Vagina (tissue), 2 donors: ENCODE data around the gene SIX3. TPM values are rescaled to one million over a fixed set of nuclear protein-coding genes. Genes with fewer than 3 reads are reported as not detected.

Experiments used
- DNase-seq, 2 donors: peaks; one replicate each; pipeline ENCODE4 v3.0.0-alpha.2; 2017; ENCODE audit errors: extremely low spot score in 2 of 2
- H3K27ac ChIP-seq: fragments of 200-600 bp; sonication (generic); one replicate; pipeline ENCODE4 v1.5.1; 2019
- H3K27me3 ChIP-seq: fragments of 200-600 bp; sonication (generic); one replicate; pipeline ENCODE4 v1.5.1; 2019
- H3K36me3 ChIP-seq, 2 donors: fragments of 200-600 bp; sonication (generic); one replicate each; pipeline ENCODE4 v1.5.1; 2017 to 2019
- H3K4me1 ChIP-seq: fragments of 200-600 bp; sonication (generic); one replicate; pipeline ENCODE4 v1.5.1; 2019
- H3K4me3 ChIP-seq, 2 donors: fragments of 200-600 bp; sonication (generic); 1 replicate in 1 of 2; 2 replicates in 1 of 2; pipeline ENCODE4 v1.5.1; 2016 to 2019
- H3K9me3 ChIP-seq: fragments of 200-600 bp; sonication (generic); one replicate; pipeline ENCODE4 v1.5.1; 2019
- CTCF ChIP-seq, 3 experiments: fragments of 450-650 bp in 2 of 3; fragments of 200-600 bp in 1 of 3; sonication (generic) in 1 of 3; IDR thresholded peaks; one replicate each; pipeline ENCODE4 v1.5.1; 2017 to 2019; ENCODE audit warnings: antibody characterized with exemption in 3 of 3, mild to moderate bottlenecking in 2 of 3, moderate library complexity in 2 of 3
- POLR2A ChIP-seq, 2 donors: fragments of 450-650 bp; IDR thresholded peaks; one replicate each; pipeline ENCODE4 v1.6.1; 2017; ENCODE audit warnings: antibody characterized with exemption in 2 of 2, mild to moderate bottlenecking in 2 of 2, moderate library complexity in 2 of 2
- POLR2AphosphoS5 ChIP-seq, 2 donors: sonication (generic); formaldehyde crosslinking; IDR thresholded peaks; one replicate each; pipeline ENCODE4 v1.9.0; 2017; ENCODE audit warnings: antibody characterized with exemption in 2 of 2, mild to moderate bottlenecking in 2 of 2, low read depth in 1 of 2; ENCODE audit not compliant: insufficient read depth in 1 of 2
- intact Hi-C: fragments of 100-400 bp; cut with DNase I; formaldehyde crosslinking; loops from one replicate; pipeline ENCODE4 v1.15.1; 2023
- total RNA-seq: library from RNA; depleted of rRNA; stranded (reverse); fragments of >200 nt; gene quantifications from one replicate; pipeline ENCODE4 v1.2.3, GENCODE V29; 2016

Gene SIX3
- total RNA-seq, 1 donor from 2014 or later = not detected

- Histone ChIP-seq H3K4me1 (peaks cover 49% of the 10 kb centered on the region), H3K4me3 (peak overlapping the region; percentile 15 to 34)
Observed at GRCh38 chr2:44943031-44943692, 1.7 kb downstream of the SIX3 start.

GRCh38 chr2:44943693-44944101 lies 2.2 kb downstream of the SIX3 start:
- Histone ChIP-seq H3K9me3 (no peaks in the 10 kb centered on the region), H3K4me1 (peaks cover 43% of the 10 kb centered on the region), H3K36me3 (no peaks in the 10 kb centered on the region), H3K27me3 (peaks cover 3% of the 10 kb centered on the region), H3K4me3 (no peak overlapping the region), H3K27ac (no peak overlapping the region)
- DNase-seq = no peak
- intact Hi-C loops = no loop called here
- TF ChIP-seq CTCF (IDR thresholded peaks at IDR 0.05) (no peak), POLR2AphosphoS5 (IDR thresholded peaks at IDR 0.05; ENCODE audit: insufficient read depth in 1 of 2, low read depth in 1 of 2) (no peak), POLR2A (IDR thresholded peaks at IDR 0.05) (no peak)

More at GRCh38 chr2:44943031-44943692, 1.7 kb downstream of the SIX3 start:
- Histone ChIP-seq H3K27ac (no peak overlapping the region), H3K9me3 (no peaks in the 10 kb centered on the region), H3K27me3 (peaks cover 3% of the 10 kb centered on the region), H3K36me3 (no peaks in the 10 kb centered on the region)
- DNase-seq = no peak
- no peak for TF ChIP-seq POLR2A (IDR thresholded peaks at IDR 0.05)
- no peak for TF ChIP-seq POLR2AphosphoS5 (IDR thresholded peaks at IDR 0.05; ENCODE audit: insufficient read depth in 1 of 2, low read depth in 1 of 2)
- TF ChIP-seq CTCF (IDR thresholded peaks at IDR 0.05) = no peak
- intact Hi-C loops = no loop called here

GRCh38 chr2:44944102-44944951 lies 2.8 kb downstream of the SIX3 start:
- no peak for TF ChIP-seq CTCF (IDR thresholded peaks at IDR 0.05)
- TF ChIP-seq POLR2AphosphoS5 (IDR thresholded peaks at IDR 0.05; ENCODE audit: insufficient read depth in 1 of 2, low read depth in 1 of 2) = no peak
- TF ChIP-seq POLR2A (IDR thresholded peaks at IDR 0.05) = no peak
- Histone ChIP-seq H3K27ac (no peak overlapping the region), H3K9me3 (no peaks in the 10 kb centered on the region), H3K4me1 (peaks cover 39% of the 10 kb centered on the region), H3K36me3 (no peaks in the 10 kb centered on the region), H3K27me3 (peaks cover 3% of the 10 kb centered on the region), H3K4me3 (peak overlapping the region in 1 of 2 donors; percentile 4)
- no peak for DNase-seq
- intact Hi-C loops = no loop called here

GRCh38 chr2:44944952-44945612 lies 3.6 kb downstream of the SIX3 start:
- peak overlapping the region in 1 of 2 donors; percentile 4 for H3K4me3 ChIP-seq
- no peaks in the 10 kb centered on the region for H3K9me3 ChIP-seq
- H3K27me3 ChIP-seq = peaks cover 3% of the 10 kb centered on the region
- H3K4me1 ChIP-seq = peaks cover 45% of the 10 kb centered on the region
- H3K27ac ChIP-seq = no peak overlapping the region
- TF ChIP-seq CTCF (IDR thresholded peaks at IDR 0.05) = no peak
- TF ChIP-seq POLR2AphosphoS5 (IDR thresholded peaks at IDR 0.05; ENCODE audit: insufficient read depth in 1 of 2, low read depth in 1 of 2) = no peak
- no peak for TF ChIP-seq POLR2A (IDR thresholded peaks at IDR 0.05)
- H3K36me3 ChIP-seq = no peaks in the 10 kb centered on the region
- intact Hi-C loops = no loop called here
- no peak for DNase-seq
